Adrenal gland (tissue), 12 donors: ENCODE measurements around the gene GJC1. TPM values are rescaled to one million over a fixed set of nuclear protein-coding genes. Genes with fewer than 3 reads are reported as not detected.
A peak's percentile ranks its signal among the peaks of the same experiment; 100 is the strongest.

Experiments used
- DNase-seq, 7 donors: peaks; one replicate each; pipeline ENCODE4 v3.0.0-alpha.2; 2019 to 2020
- H3K27ac ChIP-seq, 5 donors: fragments of 200-600 bp; sonication (generic) in 4 of 5; 1 replicate in 3 of 5; 2 replicates in 2 of 5; pipeline versions ENCODE4 v1.5.1 to v1.8.0; 2016 to 2020; ENCODE audit warnings: mild to moderate bottlenecking in 1 of 5
- H3K27me3 ChIP-seq: fragments of 200-600 bp; 2 replicates; pipeline ENCODE4 v1.8.0; 2021
- H3K36me3 ChIP-seq, 2 donors: fragments of 200-600 bp; replicated peaks in 1 of 2; 1 replicate in 1 of 2; 2 replicates in 1 of 2; pipeline versions ENCODE4 v1.5.1 to v1.8.0; 2018 to 2022
- H3K4me1 ChIP-seq, 2 donors: fragments of 200-600 bp; replicated peaks in 1 of 2; 1 replicate in 1 of 2; 2 replicates in 1 of 2; pipeline versions ENCODE4 v1.5.1 to v1.8.0; 2018 to 2021
- H3K4me3 ChIP-seq, 4 donors: fragments of 200-600 bp; sonication (generic) in 3 of 4; one replicate each; pipeline ENCODE4 v1.5.1; 2016 to 2018
- H3K9me3 ChIP-seq, 3 donors: fragments of 200-600 bp; sonication (generic) in 1 of 3; replicated peaks in 1 of 3; 1 replicate in 2 of 3; 2 replicates in 1 of 3; pipeline versions ENCODE4 v1.5.1 to v1.8.0; 2016 to 2021
- POLR2A ChIP-seq, 2 donors: fragments of 450-650 bp; IDR thresholded peaks; one replicate each; pipeline ENCODE4 v1.6.1; 2017; ENCODE audit warnings: antibody characterized with exemption in 2 of 2, mild to moderate bottlenecking in 2 of 2, moderate library complexity in 1 of 2
- WGBS, 4 donors: extraction: QIAGEN DNeasy Blood & Tissue Kit in 2 of 4; methylation state at CpG; one replicate each; pipeline versions ENCODE4 v1.1.5 to v1.1.7; 2013 to 2017; 5-methylcytosine and 5-hydroxymethylcytosine counted together
- intact Hi-C, 2 donors: fragments of 100-400 bp; cut with DNase I; formaldehyde crosslinking; loops; one replicate each; pipeline versions ENCODE4 v1.14.1 to v1.15.0; 2022 to 2023
- polyA plus RNA-seq, 3 donors: library from polyadenylated mRNA; stranded (reverse); fragments of 200-250 nt in 2 of 3; fragments of 350-450 nt in 1 of 3; fragmentation: Illumina TruSeq in 1 of 3; extraction: RNeasy Lipid Tissue Mini Kit (QIAGEN cat#74804) in 1 of 3; gene quantifications; one replicate each; pipeline ENCODE4 v1.2.3, GENCODE V29; 2013 to 2014
- total RNA-seq, 9 donors: library from RNA; depleted of rRNA in 4 of 9; stranded (reverse); fragments of >200 nt in 4 of 9; fragments of 120-200 nt in 1 of 9; fragmentation: NEBNext Ultra II Directional in 1 of 9; extraction: Animal tissue kit (Norgen Biotek cat#: 25700) in 1 of 9; gene quantifications; one replicate each; pipeline versions ENCODE4 v1.1.0 to v1.2.4, GENCODE V29; 2013 to 2023
- TF ChIP-seq, protein P1 (sequence below), 6 experiments: fragments of 450-650 bp in 4 of 6; fragments of 200-600 bp in 2 of 6; sonication (generic) in 1 of 6; IDR thresholded peaks; 1 replicate in 5 of 6; 2 replicates in 1 of 6; pipeline versions ENCODE4 v1.5.1 to v1.8.0; 2016 to 2021; ENCODE audit warnings: antibody characterized with exemption in 6 of 6, mild to moderate bottlenecking in 2 of 6, moderate library complexity in 1 of 6
- donor health status: healthy with polysubstance abuse.
- donor health status: Bipolar disorder and iron deficiency.
- donor health status: DM: yes; HTN: yes; CAD: no.
- donor health status: DM: no; HTN: no; CAD: no.
- donor health status: DM: no; HTN: no; CAD: no.
- donor health status: DM: yes; HTN: yes; CAD: no.

GJC1 gene
- total and polyA plus RNA-seq, 12 donors: 0.69 to 12.3 (median 2.1) TPM

DNA sequence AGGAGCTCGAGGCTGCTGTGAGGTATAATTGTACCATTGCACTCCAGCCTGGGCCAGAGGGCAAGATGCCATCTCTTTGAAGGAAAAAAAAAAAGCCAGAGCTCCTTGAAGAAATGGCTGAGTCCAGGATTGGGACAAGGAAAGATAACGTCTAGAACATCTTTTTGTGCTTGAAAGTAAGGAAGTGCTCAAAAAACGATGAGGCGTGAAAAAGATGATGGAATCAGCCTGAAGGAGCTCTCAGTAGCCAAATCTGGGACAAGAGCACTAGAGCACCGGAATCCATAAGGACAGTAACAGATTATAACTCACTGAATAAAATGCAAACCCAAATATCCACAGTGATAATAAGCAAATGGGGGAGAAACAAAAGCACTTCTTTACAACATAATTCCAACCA is 47.0 kb upstream of the GJC1 start:
- no peak overlapping the region for H3K27ac ChIP-seq
- H3K4me1 ChIP-seq: peaks cover 0 to 17% of the 10 kb centered on the region in 2 donors
- intact Hi-C loops: no loop called here
- H3K36me3 ChIP-seq: peaks cover 0 to 88% of the 10 kb centered on the region in 2 donors
- H3K9me3 ChIP-seq: no peaks in the 10 kb centered on the region
- 80 to 89% (median 86%) methylated on average over 5 of the region's 5 CpGs for WGBS, 4 donors
- DNase-seq: no peak
- TF ChIP-seq, protein P1, sequence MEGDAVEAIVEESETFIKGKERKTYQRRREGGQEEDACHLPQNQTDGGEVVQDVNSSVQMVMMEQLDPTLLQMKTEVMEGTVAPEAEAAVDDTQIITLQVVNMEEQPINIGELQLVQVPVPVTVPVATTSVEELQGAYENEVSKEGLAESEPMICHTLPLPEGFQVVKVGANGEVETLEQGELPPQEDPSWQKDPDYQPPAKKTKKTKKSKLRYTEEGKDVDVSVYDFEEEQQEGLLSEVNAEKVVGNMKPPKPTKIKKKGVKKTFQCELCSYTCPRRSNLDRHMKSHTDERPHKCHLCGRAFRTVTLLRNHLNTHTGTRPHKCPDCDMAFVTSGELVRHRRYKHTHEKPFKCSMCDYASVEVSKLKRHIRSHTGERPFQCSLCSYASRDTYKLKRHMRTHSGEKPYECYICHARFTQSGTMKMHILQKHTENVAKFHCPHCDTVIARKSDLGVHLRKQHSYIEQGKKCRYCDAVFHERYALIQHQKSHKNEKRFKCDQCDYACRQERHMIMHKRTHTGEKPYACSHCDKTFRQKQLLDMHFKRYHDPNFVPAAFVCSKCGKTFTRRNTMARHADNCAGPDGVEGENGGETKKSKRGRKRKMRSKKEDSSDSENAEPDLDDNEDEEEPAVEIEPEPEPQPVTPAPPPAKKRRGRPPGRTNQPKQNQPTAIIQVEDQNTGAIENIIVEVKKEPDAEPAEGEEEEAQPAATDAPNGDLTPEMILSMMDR (IDR thresholded peaks at IDR 0.05): no peak
- TF ChIP-seq POLR2A (IDR thresholded peaks at IDR 0.05): no peak
- no peak overlapping the region for H3K4me3 ChIP-seq
- H3K27me3 ChIP-seq: no peaks in the 10 kb centered on the region

DNA sequence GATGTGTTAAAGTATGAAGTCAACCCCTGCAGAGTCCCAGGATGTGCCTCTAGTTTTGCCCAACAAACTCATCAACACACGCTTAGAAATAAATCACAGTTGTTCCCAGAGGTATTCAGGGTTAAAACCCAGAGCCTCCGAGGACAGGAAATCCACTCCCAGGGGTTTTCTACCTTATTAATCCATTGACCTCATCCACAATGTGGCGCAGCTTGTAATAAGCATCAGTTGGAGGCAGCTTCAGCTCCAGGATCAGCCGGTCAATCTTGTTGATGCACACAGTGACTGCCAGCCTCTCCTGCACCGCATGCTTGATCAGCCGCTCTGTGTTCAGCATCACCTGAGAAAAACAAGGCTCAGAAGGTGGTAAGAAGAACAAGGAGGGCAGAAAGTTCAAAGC is 45.7 kb upstream of the GJC1 start:
- intact Hi-C loops: no loop called here
- Histone ChIP-seq H3K4me3 (no peak overlapping the region), H3K27ac (no peak overlapping the region), H3K27me3 (no peaks in the 10 kb centered on the region), H3K9me3 (no peaks in the 10 kb centered on the region), H3K36me3 (peaks cover 0 to 88% of the 10 kb centered on the region in 2 donors), H3K4me1 (peaks cover 0 to 17% of the 10 kb centered on the region in 2 donors)
- no peak for TF ChIP-seq POLR2A (IDR thresholded peaks at IDR 0.05)
- TF ChIP-seq, protein P1 (IDR thresholded peaks at IDR 0.05): no peak
- 92 to 96% (median 94%) methylated on average over 6 of the region's 6 CpGs for WGBS, 4 donors
- DNase-seq: no peak

DNA sequence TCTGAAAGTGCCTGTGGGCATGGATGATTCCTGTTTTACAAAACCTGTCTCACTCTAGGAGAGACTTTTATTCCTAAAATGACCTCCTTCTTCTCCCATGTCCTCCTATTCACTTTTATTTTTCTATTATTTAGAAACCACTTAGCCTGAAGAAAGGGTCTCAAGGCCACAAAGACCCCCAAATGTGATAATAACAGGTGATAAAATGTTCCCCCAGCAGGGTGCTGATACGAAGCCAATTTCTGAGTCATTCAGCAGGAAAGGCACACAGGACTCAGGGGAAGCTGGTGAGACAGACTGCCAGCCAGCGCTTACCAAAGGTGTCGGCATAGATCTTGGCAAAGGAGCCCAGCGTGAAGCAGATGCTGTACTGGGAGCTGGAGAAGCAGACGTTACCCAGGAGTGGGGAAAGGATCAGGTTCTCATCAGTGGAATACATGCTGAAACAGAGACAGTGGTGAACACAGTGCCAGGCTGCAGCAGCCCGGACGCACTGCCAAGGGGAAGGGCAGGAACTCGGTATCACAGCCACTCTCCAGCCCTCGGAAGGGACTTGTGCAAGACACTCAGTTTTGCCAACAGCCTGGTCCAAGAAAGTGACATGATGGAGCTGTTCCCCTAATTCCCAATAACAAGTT is 42.2 kb upstream of the GJC1 start:
- Histone ChIP-seq H3K4me1 (peaks cover 0 to 5% of the 10 kb centered on the region in 2 donors), H3K27ac (peak overlapping the region in 1 of 5 donors; percentile 42), H3K36me3 (peaks cover 0 to 89% of the 10 kb centered on the region in 2 donors), H3K9me3 (no peaks in the 10 kb centered on the region), H3K27me3 (no peaks in the 10 kb centered on the region), H3K4me3 (no peak overlapping the region)
- DNase-seq: peak in 6 of 7 donors; percentile 38 to 74 (median 62)
- intact Hi-C loops: no loop called here
- TF ChIP-seq, protein P1 (IDR thresholded peaks at IDR 0.05): no peak
- 46 to 62% (median 59%) methylated on average over 6 to 9 of the region's 9 CpGs for WGBS, 4 donors

DNA sequence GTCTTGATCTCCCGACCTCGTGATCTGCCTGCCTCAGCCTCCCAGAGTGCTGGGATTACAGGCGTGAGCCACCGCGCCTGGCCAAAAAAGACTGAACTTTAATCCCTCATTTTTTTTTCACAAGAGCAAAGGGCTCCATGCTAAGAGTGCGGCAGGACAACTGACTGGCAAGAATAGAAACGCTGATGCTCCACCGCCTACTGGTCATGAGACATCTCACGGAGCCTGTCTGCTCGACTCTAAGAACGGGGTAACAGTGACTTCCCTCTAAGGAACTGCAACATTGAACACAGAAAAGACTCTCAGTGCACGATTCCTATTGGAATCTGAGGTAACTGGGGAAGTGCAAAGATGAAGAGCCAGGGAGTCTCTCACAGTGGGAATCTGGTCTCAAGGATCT is 41.5 kb upstream of the GJC1 start:
- Histone ChIP-seq H3K27me3 (no peaks in the 10 kb centered on the region), H3K4me1 (peaks cover 0 to 5% of the 10 kb centered on the region in 2 donors), H3K27ac (no peak overlapping the region), H3K36me3 (peaks cover 0 to 90% of the 10 kb centered on the region in 2 donors), H3K9me3 (no peaks in the 10 kb centered on the region), H3K4me3 (no peak overlapping the region)
- TF ChIP-seq POLR2A (IDR thresholded peaks at IDR 0.05): no peak
- TF ChIP-seq, protein P1 (IDR thresholded peaks at IDR 0.05): no peak
- no peak for DNase-seq
- WGBS, 4 donors: 94 to 97% (median 96%) methylated on average over 12 of the region's 12 CpGs
- intact Hi-C loops: no loop called here
